MM.1S (cell line): ENCODE data around the gene PCOLCE2.

Experiments used
- CTCF ChIP-seq: fragments of 300-600 bp; sonication (generic); IDR thresholded peaks from 2 replicates; pipeline ENCODE4 v1.5.1; 2016; ENCODE audit warnings: antibody characterized with exemption, low read length, mixed read lengths
- EZH2 ChIP-seq: fragments of 300-600 bp; sonication (generic); optimal IDR thresholded peaks from 2 replicates; pipeline ENCODE3; 2017; ENCODE audit warnings: low read depth, mild to moderate bottlenecking, antibody characterized with exemption, low read length, mixed read lengths
- EZH2phosphoT487 ChIP-seq: fragments of 300-600 bp; sonication (generic); IDR thresholded peaks from 2 replicates; pipeline ENCODE4 v1.6.1; 2018; ENCODE audit warnings: antibody characterized with exemption, low read length

GRCh38 chr3:142779591-142779990 lies 109.3 kb downstream of the PCOLCE2 start:
- no peak for TF ChIP-seq EZH2
- TF ChIP-seq CTCF, result no peak
- no peak for TF ChIP-seq EZH2phosphoT487
